ENCODE measurements around the gene OSBP2.

Gene OSBP2

GRCh38 chr22:30860176-30861105, 165.8 kb downstream of the OSBP2 start:
- no peak for TF ChIP-seq CTCF (IDR thresholded peaks at IDR 0.05; ENCODE audit: control insufficient read depth, insufficient read depth, low read depth, low read length, missing control alignments)
- DNase-seq (ENCODE audit: low read depth) = no peak
- no peak overlapping the region for H3K4me3 ChIP-seq (ENCODE audit: control insufficient read depth, low read depth, low read length)

- DNase-seq (ENCODE audit: low read depth) = no peak
- no peak overlapping the region for H3K4me3 ChIP-seq (ENCODE audit: control insufficient read depth, low read depth, low read length)
- no peak for TF ChIP-seq CTCF (IDR thresholded peaks at IDR 0.05; ENCODE audit: control insufficient read depth, insufficient read depth, low read depth, low read length, missing control alignments)
Measured at GRCh38 chr22:30861131-30861530, 166.5 kb downstream of the OSBP2 start.

GRCh38 chr22:30861688-30862552, 167.2 kb downstream of the OSBP2 start:
- TF ChIP-seq CTCF (IDR thresholded peaks at IDR 0.05; ENCODE audit: control insufficient read depth, insufficient read depth, low read depth, low read length, missing control alignments) = no peak

GRCh38 chr22:30863081-30863833, 168.6 kb downstream of the OSBP2 start:
- DNase-seq (ENCODE audit: low read depth) = no peak
- no peak for TF ChIP-seq CTCF (IDR thresholded peaks at IDR 0.05; ENCODE audit: control insufficient read depth, insufficient read depth, low read depth, low read length, missing control alignments)
- H3K4me3 ChIP-seq (ENCODE audit: control insufficient read depth, low read depth, low read length) = no peak overlapping the region

More at GRCh38 chr22:30861688-30862552, 167.2 kb downstream of the OSBP2 start:
- DNase-seq (ENCODE audit: low read depth) = no peak
- no peak overlapping the region for H3K4me3 ChIP-seq (ENCODE audit: control insufficient read depth, low read depth, low read length)

GRCh38 chr22:30864441-30865420, 170.1 kb downstream of the OSBP2 start:
- DNase-seq (ENCODE audit: low read depth) = no peak
- TF ChIP-seq CTCF (IDR thresholded peaks at IDR 0.05; ENCODE audit: control insufficient read depth, insufficient read depth, low read depth, low read length, missing control alignments) = no peak
- H3K4me3 ChIP-seq (ENCODE audit: control insufficient read depth, low read depth, low read length) = no peak overlapping the region
